Suprapubic skin (tissue), 4 donors: ENCODE measurements around the gene TRIM8. TPM values are rescaled to one million over a fixed set of nuclear protein-coding genes. Genes with fewer than 3 reads are reported as not detected.

Experiments
- DNase-seq, 2 donors: peaks; one replicate each; pipeline ENCODE4 v3.0.0-alpha.2; 2019; ENCODE audit warnings: low spot score in 2 of 2
- H3K27ac ChIP-seq: fragments of 200-600 bp; sonication (generic); one replicate; pipeline ENCODE4 v1.5.1; 2019
- H3K27me3 ChIP-seq: fragments of 200-600 bp; sonication (generic); one replicate; pipeline ENCODE4 v1.5.1; 2019
- H3K36me3 ChIP-seq: fragments of 200-600 bp; sonication (generic); one replicate; pipeline ENCODE4 v1.5.1; 2019
- H3K4me1 ChIP-seq: fragments of 200-600 bp; sonication (generic); one replicate; pipeline ENCODE4 v1.5.1; 2019
- H3K4me3 ChIP-seq: fragments of 200-600 bp; sonication (generic); one replicate; pipeline ENCODE4 v1.5.1; 2019; ENCODE audit warnings: mild to moderate bottlenecking
- H3K9me3 ChIP-seq: fragments of 200-600 bp; sonication (generic); one replicate; pipeline ENCODE4 v1.5.1; 2019
- EP300 ChIP-seq: sonication (generic); formaldehyde crosslinking; IDR thresholded peaks from one replicate; pipeline ENCODE4 v1.6.1; 2017; ENCODE audit warnings: antibody characterized with exemption
- POLR2A ChIP-seq, 2 donors: fragments of 450-650 bp; IDR thresholded peaks; one replicate each; pipeline ENCODE4 v1.6.1; 2017; ENCODE audit warnings: antibody characterized with exemption in 2 of 2, mild to moderate bottlenecking in 2 of 2, moderate library complexity in 2 of 2
- POLR2AphosphoS5 ChIP-seq, 3 donors: sonication (generic); formaldehyde crosslinking; IDR thresholded peaks; one replicate each; pipeline ENCODE4 v1.6.1; 2017; ENCODE audit warnings: antibody characterized with exemption in 3 of 3
- WGBS: methylation state at CpG from one replicate; pipeline ENCODE4 v1.1.5; 2018; 5-methylcytosine and 5-hydroxymethylcytosine counted together
- total RNA-seq, 4 donors: library from RNA; depleted of rRNA; stranded (reverse); fragments of >200 nt; gene quantifications; one replicate each; pipeline ENCODE4 v1.1.0, GENCODE V29; 2016
- TF ChIP-seq, protein P1 (sequence below), 2 donors: fragments of 200-600 bp in 1 of 2; fragments of 450-650 bp in 1 of 2; sonication (generic) in 1 of 2; IDR thresholded peaks; one replicate each; pipeline ENCODE4 v1.5.1; 2016 to 2019; ENCODE audit warnings: antibody characterized with exemption in 2 of 2, mild to moderate bottlenecking in 1 of 2, moderate library complexity in 1 of 2

Gene TRIM8
- total RNA-seq, 4 donors from 2014 or later, result 73.1 to 113 (median 96.1) TPM

DNA sequence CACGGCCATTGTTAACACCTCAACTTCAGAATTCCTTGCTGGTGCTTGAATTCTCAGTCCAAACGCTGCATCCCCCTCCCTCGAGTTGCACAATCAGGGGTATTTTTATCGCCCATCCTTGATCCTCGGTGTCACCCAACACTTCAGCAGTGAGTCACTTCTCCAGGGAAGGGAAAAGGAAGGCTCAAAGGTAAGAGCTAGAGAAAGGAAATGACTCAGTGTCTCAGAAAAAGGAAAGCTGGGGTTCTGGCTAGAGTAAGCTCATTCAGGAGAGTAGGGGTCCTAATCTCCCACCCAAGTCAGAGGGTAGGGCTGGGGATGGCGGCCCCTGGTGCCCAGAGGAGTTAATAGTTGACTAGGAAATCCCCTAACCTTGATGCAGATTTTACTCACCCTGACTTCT lies 39.8 kb upstream of the TRIM8 start:
- WGBS, result 69% methylated on average over 6 of the region's 6 CpGs
- no peaks in the 10 kb centered on the region for H3K27me3 ChIP-seq

DNA sequence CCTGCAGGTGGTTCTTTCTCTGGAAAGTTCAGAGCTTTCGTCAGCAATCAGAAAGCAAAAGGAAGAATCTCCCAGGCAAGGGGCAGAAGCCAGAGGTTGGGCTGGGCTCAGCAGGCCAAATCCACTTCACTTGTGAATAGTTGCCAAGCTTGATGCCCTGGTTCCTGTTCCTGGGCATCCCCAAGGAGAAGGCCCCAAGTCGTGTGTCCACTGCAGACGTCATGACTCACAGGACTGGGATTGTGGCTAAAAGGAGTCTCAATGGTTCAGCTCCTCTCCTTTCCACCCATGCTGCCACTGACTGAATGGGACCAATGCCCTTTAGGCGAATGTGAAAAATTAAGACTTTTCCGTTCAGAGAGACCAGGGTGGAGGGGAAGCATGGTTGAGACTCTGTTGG lies 38.6 kb upstream of the TRIM8 start:
- Histone ChIP-seq H3K4me1 (peaks cover 27% of the 10 kb centered on the region), H3K36me3 (peaks cover 39% of the 10 kb centered on the region), H3K4me3 (no peak overlapping the region), H3K27me3 (no peaks in the 10 kb centered on the region), H3K9me3 (no peaks in the 10 kb centered on the region), H3K27ac (no peak overlapping the region)
- no peak for DNase-seq
- 85% methylated on average over 5 of the region's 5 CpGs for WGBS
- TF ChIP-seq EP300 (no peak), POLR2A (IDR thresholded peaks at IDR 0.05) (no peak), POLR2AphosphoS5 (IDR thresholded peaks at IDR 0.05) (no peak)
- TF ChIP-seq, protein P1, sequence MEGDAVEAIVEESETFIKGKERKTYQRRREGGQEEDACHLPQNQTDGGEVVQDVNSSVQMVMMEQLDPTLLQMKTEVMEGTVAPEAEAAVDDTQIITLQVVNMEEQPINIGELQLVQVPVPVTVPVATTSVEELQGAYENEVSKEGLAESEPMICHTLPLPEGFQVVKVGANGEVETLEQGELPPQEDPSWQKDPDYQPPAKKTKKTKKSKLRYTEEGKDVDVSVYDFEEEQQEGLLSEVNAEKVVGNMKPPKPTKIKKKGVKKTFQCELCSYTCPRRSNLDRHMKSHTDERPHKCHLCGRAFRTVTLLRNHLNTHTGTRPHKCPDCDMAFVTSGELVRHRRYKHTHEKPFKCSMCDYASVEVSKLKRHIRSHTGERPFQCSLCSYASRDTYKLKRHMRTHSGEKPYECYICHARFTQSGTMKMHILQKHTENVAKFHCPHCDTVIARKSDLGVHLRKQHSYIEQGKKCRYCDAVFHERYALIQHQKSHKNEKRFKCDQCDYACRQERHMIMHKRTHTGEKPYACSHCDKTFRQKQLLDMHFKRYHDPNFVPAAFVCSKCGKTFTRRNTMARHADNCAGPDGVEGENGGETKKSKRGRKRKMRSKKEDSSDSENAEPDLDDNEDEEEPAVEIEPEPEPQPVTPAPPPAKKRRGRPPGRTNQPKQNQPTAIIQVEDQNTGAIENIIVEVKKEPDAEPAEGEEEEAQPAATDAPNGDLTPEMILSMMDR (IDR thresholded peaks at IDR 0.05), result no peak

More for the DNA sequence above, 39.8 kb upstream of the TRIM8 start:
- H3K9me3 ChIP-seq, result no peaks in the 10 kb centered on the region
- DNase-seq, result no peak
- H3K4me1 ChIP-seq, result peaks cover 30% of the 10 kb centered on the region
- no peak for TF ChIP-seq POLR2A (IDR thresholded peaks at IDR 0.05)
- no peak overlapping the region for H3K27ac ChIP-seq
- H3K36me3 ChIP-seq, result peaks cover 49% of the 10 kb centered on the region
- no peak overlapping the region for H3K4me3 ChIP-seq

DNA sequence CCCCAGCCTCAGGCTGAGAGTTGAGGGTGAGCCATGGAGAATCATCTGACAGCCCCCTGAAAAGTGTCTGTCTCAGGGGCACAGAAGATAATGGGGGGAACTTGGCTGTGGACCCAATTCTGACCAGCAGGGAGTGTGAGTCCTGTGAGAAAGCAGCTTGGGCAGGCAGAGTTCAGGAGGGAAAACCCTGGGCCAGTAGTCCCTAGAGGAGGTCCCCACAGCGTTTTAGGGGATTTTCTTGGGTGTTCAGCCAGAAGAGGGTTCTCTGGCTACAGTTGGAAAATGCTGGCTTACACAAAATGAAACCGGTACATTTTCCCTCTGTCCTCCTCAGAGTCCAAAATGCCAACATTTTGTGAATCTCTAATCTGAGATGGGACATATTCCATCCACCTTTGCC lies 35.8 kb upstream of the TRIM8 start:
- H3K27ac ChIP-seq, result no peak overlapping the region
- H3K36me3 ChIP-seq, result peaks cover 17% of the 10 kb centered on the region
- no peak for DNase-seq
- WGBS, result 66% methylated on average over 2 of the region's 2 CpGs
- H3K27me3 ChIP-seq, result no peaks in the 10 kb centered on the region
- H3K4me3 ChIP-seq, result no peak overlapping the region
- no peaks in the 10 kb centered on the region for H3K9me3 ChIP-seq
- peaks cover 22% of the 10 kb centered on the region for H3K4me1 ChIP-seq
- no peak for TF ChIP-seq POLR2A (IDR thresholded peaks at IDR 0.05)

DNA sequence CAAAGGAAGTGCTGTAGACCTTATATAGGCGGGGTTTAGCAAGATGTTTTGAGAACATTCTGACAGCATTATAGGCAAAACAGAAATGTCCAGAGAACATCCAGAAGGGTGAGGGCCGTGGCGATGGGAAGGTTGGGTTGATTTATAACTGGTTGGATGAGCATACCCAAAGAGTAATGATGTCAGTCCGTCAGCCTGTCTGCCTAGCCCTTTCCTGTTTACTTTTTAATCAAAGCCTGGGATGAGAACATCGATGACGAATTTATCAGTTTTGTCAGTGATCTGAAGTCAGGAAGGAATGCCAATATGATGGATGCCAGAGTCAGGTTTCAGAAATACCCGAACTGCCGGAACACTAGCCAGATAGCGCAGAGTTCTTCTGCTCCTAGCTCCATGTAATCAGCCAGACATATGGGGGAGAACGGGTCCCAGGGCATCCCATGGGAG lies 33.8 kb upstream of the TRIM8 start:
- Histone ChIP-seq H3K4me1 (peaks cover 31% of the 10 kb centered on the region), H3K4me3 (no peak overlapping the region), H3K9me3 (no peaks in the 10 kb centered on the region), H3K27me3 (no peaks in the 10 kb centered on the region), H3K27ac (peak overlapping the region; percentile 51), H3K36me3 (peaks cover 14% of the 10 kb centered on the region)
- no peak for TF ChIP-seq EP300
- peak in 1 of 3 donors; percentile 27 for TF ChIP-seq POLR2AphosphoS5 (IDR thresholded peaks at IDR 0.05)
- no peak for TF ChIP-seq POLR2A (IDR thresholded peaks at IDR 0.05)
- TF ChIP-seq, protein P1 (IDR thresholded peaks at IDR 0.05), result no peak
- no peak for DNase-seq
- WGBS, result 69% methylated on average over 10 of the region's 10 CpGs

DNA sequence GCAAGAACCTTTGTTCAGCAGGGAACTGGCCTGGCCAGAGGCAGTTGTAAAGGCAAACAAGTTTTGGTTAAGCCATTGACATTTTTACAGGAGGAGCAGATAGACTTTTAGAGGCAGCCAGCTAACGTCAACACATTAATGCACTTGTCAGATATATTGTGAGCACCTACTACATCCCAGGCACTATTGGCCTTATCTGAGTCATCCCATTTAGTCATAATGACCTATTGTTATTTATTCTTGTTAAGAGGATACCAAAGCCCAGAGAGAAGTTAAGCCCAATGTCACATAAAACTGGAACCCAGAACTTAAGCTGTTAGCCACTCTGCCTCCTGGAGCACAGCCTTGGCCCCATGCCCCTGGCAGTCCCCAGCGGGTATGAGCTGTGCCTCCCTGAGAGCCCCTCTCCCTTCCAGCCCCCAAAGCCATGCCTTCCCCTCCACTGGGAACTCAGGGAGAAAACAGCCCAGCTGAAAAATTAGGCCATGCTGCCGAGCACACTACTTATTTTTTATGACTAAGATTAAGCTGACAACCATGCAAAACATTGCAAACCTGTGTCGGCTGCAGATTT lies 32.7 kb upstream of the TRIM8 start:
- peaks cover 43% of the 10 kb centered on the region for H3K4me1 ChIP-seq
- WGBS, result 70% methylated on average over 4 of the region's 4 CpGs
- DNase-seq, result no peak

DNA sequence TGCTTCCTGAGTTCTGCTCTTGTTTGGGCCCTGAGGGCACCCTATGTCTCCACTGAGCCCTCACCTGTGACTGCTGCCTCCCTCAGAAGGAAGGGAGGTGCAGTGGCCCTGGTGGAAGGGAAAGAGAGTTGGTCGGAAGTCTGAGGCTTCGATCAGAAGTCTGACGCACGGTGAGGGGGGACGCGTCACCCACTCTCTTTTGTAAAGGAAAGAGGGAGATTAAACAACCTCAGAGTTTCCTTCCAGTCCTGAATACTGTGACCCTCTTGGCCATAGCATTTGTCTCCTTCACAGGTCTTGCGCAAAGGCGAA lies 31.4 kb upstream of the TRIM8 start:
- H3K36me3 ChIP-seq, result peaks cover 32% of the 10 kb centered on the region
- H3K4me3 ChIP-seq, result no peak overlapping the region
- H3K9me3 ChIP-seq, result no peaks in the 10 kb centered on the region
- H3K27ac ChIP-seq, result peak overlapping the region; percentile 62
- H3K4me1 ChIP-seq, result peaks cover 44% of the 10 kb centered on the region
- DNase-seq, result no peak
- H3K27me3 ChIP-seq, result no peaks in the 10 kb centered on the region
- 82% methylated on average over 8 of the region's 8 CpGs for WGBS
- TF ChIP-seq, protein P1 (IDR thresholded peaks at IDR 0.05), result no peak
- no peak for TF ChIP-seq POLR2AphosphoS5 (IDR thresholded peaks at IDR 0.05)
- TF ChIP-seq POLR2A (IDR thresholded peaks at IDR 0.05), result no peak
- no peak for TF ChIP-seq EP300

More for the DNA sequence above, 32.7 kb upstream of the TRIM8 start:
- no peak for TF ChIP-seq EP300
- no peak for TF ChIP-seq POLR2A (IDR thresholded peaks at IDR 0.05)
- TF ChIP-seq, protein P1 (IDR thresholded peaks at IDR 0.05), result no peak
- TF ChIP-seq POLR2AphosphoS5 (IDR thresholded peaks at IDR 0.05), result no peak
- peak overlapping the region; percentile 51 for H3K27ac ChIP-seq
- H3K27me3 ChIP-seq, result no peaks in the 10 kb centered on the region
- no peaks in the 10 kb centered on the region for H3K9me3 ChIP-seq
- H3K4me3 ChIP-seq, result no peak overlapping the region
- peaks cover 19% of the 10 kb centered on the region for H3K36me3 ChIP-seq
